UCSD-AML1 (cell line): ENCODE measurements around the gene NKX1-1.
"Not testable (repeated sequence)": the region's sequence is repeated elsewhere in the genome, so short reads cannot be mapped to it uniquely, and the experiment has no call there.

Source experiments
- DNase-seq: peaks from one replicate; lab custom pipeline; 2025; ENCODE audit not compliant: unreplicated experiment; lab: John Stamatoyannopoulos, UW

The NKX1-1 gene

GRCh38 chr4:1375051-1375721 lies 31.1 kb downstream of the NKX1-1 start:
- DNase-seq = no peak

DNA sequence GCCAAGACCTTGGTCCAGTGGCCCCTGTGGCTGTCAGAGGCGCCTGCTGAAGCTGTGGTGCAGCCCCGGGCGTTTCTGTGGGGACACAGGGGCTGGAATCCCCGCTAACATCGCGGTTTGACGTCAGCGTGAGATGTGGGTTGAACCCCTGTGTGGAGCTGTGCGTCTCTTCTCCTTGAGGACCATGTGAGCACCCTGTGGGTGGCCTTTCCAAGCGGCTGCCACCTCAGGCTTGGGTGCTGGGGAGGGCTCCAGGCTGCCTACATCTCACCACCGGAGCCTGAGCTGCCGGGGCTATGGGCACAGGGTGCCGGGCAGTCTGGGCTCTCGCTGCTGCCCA lies 31.6 kb downstream of the NKX1-1 start:
- DNase-seq = no peak

- no peak for DNase-seq
Measured at GRCh38 chr4:1373892-1374705, 32.1 kb downstream of the NKX1-1 start.

DNA sequence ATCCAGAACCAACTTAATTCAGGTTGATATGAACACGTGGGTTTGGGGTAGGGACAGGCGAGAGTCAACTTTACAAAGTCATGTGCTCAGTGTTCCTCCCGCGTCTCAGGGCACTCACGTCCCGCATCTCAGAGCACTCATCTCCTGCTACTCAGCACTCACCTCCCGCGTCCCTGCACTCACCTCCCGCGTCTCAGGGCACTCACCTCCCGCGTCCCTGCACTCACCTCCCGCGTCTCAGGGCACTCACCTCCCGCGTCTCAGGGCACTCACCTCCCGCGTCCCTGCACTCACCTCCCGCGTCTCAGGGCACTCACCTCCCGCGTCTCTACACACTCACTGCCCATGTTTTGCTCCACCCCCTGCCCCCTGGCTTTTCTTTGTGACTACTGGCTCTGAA lies 33.7 kb downstream of the NKX1-1 start:
- DNase-seq = not testable (repeated sequence)

GRCh38 chr4:1371176-1372165 lies 34.8 kb downstream of the NKX1-1 start:
- no peak for DNase-seq

- no peak for DNase-seq
Measured at GRCh38 chr4:1370321-1371124, 35.7 kb downstream of the NKX1-1 start.

- no peak for DNase-seq
Measured at GRCh38 chr4:1369479-1370079, 36.7 kb downstream of the NKX1-1 start.

GRCh38 chr4:1369091-1369450 lies 37.2 kb downstream of the NKX1-1 start:
- DNase-seq = no peak

DNA sequence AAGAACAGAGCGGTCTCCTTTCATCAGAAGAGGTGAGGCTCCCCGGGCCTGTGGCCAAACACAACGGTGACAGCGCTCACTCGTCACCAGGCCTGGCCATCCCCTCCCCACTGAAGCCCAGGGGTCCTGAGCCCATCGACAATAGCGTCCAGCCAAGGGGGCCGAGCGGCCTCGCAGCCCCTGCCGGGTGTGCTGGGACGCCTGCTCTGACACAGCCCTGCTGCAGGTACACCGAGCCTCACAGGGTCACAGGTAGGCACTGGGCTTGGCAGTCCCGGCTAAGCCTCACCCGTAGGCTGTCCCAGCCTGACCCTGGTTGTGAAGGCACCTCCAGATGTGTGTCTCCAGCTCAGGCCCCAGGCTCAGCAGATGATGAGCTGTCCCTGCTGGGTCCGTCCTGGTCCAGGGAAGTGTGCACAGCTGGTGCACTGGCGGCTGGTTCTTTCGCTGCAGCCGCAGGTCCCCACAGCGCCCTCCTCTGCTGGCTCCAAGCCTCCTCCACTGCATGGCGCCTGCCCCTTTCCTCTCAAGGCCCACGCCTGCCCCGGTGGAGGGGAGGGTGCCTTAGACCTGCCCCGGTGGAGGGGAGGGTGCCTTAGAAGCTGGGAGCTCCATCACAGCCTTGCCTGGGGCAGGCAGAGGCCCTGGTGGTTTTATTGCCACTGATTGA lies 37.7 kb downstream of the NKX1-1 start:
- no peak for DNase-seq

GRCh38 chr4:1367936-1368289 lies 38.3 kb downstream of the NKX1-1 start:
- no peak for DNase-seq

- no peak for DNase-seq
Measured at GRCh38 chr4:1367230-1367935, 38.9 kb downstream of the NKX1-1 start.

DNA sequence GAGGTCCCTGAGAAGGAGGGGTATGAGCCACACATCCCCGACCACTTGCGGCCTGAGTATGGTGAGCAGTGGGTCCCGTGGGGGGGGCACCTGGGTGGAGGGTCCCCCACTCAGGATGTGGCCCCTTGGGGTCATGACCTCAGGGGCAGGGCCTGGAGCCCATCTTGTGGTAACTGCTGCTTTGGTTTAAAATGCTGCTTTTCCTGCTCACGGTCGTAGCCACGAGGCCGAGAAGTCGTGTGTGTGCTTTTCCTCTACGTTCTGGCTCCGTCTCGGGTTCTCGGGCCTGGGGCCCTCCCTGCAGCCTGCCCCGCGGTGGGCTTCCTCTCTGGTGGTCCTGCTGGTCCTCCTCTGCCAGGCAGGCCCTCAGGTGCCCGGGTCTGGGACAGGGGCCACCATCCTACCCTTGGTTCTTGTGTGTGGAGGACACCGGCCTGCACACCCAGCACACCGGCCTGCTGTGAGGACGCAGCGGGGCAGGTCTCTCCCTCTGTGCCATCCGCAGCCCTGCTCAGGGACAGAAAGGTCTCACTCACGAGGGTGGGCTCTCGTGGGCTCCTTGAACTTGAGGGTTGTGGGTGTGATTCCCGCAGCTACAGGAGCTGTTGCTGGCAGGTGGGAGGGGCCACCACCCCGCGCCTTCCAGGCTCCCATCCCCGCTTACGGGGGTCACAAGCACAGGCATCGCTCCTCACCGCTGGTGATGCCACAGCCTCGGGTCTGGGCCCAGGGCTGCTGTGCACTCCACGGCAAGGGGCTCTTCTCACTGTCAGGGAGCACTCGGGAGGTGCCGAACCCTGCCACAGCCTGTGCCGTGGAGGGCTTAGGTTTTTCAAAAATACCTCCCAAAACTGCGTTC lies 39.6 kb downstream of the NKX1-1 start:
- no peak for DNase-seq

DNA sequence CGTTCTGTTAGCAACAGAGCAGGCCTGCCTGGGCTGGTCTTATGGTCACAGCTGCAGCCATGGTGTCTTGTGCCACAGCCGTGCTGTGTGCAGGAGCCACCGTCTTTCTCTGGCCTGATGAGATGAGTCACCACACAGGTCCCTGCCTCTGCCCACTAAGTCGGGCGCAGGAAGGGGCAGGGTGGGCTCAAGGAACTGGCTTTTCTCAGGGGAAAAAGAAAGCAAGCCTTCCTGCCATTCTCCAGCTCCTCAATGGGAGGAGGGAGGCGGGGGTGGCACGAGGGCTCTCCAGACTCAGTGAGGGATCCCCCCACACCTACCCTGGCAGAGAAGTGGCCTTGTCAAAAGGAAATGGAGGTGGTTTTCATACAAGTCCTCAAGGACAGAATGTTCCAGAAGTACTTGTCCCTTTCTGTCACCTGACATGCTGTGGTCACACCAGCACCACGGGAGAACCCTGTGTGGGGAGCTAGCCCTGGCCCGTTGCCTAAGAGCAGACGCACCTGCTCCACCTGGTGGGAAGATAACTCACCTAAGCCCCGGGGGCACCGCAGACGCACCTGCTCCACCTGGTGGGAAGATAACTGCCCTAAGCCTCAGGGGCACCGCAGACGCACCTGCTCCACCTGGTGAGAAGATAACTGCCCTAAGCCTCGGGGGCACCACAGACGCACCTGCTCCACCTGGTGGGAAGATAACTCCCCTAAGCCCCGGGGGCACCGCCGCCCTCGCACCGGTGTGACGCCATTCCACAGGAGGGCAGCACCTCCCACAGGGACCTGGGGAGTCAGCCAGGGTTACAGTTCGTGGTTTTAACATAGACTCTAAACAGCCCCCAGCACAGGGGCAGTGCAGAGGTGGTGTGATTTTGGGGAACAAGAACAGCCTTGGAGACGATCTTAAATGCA lies 40.7 kb downstream of the NKX1-1 start:
- DNase-seq = no peak

DNA sequence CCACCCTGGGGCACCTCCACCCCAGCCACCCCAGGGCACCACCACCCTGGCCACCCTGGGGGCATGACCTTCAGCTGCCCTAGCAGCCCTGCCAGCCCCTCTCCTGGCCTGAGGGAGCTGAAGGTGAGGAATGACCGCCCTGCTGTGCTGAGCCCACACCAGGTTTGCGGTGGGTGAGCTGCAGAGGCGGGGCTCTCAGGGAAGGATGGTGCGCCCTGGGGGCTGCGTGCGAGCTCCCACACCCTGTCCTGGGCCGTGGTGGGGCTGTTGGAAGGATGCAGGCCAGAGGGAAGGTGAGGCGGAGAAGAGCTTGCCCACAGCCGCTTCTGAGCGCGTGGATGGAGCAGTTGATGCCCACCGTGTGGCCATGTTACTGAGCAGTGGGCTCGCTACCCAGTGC lies 41.5 kb downstream of the NKX1-1 start:
- DNase-seq = no peak

DNA sequence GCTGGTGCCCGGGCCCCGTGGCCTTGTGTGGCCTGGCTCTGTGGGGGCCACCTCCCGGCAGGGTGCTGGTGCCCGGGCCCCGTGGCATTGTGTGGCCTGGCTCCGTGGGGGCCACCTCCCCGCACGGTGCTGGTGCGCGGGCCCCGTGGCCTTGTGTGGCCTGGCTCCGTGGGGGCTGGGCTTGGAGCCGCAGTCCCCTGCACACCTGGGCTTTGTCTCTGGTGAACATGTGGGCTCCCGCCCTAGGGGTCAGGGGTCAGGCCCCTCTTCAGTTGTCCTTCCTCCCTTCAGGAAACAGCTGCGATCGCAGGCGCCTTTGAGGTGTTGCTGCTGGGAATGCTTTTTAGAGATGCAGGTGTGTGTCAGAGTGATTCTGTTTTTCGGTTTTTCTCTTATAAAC lies 42.0 kb downstream of the NKX1-1 start:
- DNase-seq = no peak

DNA sequence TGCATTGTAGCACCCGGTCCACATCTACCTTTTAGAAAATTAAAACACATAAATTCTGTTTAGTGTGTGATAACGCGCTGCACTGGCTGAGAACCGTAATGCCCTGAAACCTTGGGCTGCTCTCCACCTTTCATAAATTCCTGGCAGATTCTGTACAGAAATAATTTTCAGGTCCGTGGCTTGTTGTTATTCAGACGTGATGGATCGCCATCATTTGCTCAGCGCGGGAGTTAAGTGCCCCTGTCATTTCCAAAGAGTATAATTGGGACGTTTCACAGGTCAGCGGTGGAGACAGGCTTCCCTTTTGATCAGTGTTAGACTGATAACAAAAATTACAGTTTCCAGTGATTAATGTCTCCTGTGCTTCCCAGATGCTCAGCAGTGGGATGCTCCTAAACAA lies 42.7 kb downstream of the NKX1-1 start:
- DNase-seq = no peak

- no peak for DNase-seq
Measured at GRCh38 chr4:1362521-1362920, 43.7 kb downstream of the NKX1-1 start.
